Lung microvascular endothelial cell (primary cell): ENCODE results near the gene RAB1B. TPM values are rescaled to one million over a fixed set of nuclear protein-coding genes. Genes with fewer than 3 reads are reported as not detected.
A peak's percentile ranks its signal among the peaks of the same experiment; 100 is the strongest.
"Not testable (repeated sequence)": the region's sequence is repeated elsewhere in the genome, so short reads cannot be mapped to it uniquely, and the experiment has no call there.

Source experiments
- DNase-seq, 2 donors: peaks; one replicate each; pipeline versions ENCODE4 v3.0.0 to v3.0.0-alpha.2; 2010; ENCODE audit warnings: low read depth in 2 of 2
- total RNA-seq: library from RNA; depleted of rRNA; stranded (reverse); fragments of >200 nt; gene quantifications from 2 replicates; pipeline ENCODE4 v1.2.1, GENCODE V29; 2014

Gene RAB1B
- total RNA-seq, 1 donor from 2014 or later, result 64.1 TPM

DNA sequence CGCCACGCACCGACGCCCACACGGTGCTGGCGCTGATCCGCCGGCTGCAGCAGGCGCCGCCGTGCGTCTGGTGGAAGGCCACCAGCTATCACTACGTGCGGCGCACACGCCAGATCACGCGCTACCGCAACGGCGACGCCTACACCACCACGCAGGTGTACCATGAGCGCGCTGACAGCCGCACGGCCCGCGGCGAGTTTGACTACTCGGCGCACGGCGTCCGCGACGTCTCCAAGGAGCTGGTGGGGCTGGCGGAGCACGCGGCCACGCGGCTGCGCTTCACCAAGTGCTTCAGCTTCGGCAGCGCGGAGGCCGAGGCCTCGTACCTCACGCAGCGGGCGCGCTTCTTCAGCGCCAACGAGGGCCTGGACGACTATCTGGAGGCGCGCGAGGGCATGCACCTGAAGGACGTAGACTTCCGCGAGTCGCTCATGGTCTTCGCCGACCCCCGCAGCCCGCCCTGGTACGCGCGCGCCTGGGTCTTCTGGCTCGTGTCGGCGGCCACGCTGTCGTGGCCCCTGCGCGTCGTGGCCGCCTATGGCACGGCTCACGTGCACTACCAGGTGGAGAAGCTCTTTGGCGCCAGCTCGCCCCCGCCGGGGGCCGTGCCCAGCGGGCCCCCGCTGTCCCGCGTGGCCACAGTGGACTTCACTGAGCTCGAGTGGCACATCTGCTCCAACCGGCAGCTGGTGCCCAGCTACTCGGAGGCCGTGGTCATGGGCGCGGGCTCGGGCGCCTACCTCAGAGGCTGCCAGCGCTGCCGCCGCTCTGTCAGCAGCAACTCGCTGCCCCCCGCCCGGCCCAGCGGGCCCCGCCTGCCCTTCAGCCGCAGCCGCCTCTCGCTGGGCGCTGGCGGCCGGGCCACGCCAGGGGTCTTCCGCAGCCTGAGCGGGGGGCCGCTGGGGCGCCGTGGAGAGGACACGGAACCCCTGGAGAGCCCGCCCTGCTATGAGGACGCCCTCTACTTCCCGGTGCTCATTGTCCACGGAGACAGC lies 26.5 kb downstream of the RAB1B start:
- no peak for DNase-seq

DNA sequence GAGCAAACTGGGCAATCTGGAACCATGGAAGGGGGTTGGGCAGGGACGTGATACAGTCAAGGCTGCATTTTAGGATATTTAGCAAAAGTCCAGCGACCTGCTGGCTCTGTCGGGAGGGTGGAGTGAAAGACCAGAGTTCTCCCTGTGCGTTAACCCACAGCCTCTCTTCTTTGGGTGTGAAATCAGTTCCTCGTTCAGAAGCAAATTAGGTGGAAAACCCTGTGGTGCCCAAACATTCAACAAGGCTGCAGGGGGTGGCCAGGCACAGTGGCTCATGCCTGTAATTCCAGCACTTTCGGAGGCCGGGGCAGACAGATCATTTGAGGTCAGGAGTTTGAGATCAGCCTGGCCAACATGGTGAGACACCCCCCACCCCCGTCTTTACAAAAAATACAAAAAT lies 29.2 kb downstream of the RAB1B start:
- no peak for DNase-seq

DNA sequence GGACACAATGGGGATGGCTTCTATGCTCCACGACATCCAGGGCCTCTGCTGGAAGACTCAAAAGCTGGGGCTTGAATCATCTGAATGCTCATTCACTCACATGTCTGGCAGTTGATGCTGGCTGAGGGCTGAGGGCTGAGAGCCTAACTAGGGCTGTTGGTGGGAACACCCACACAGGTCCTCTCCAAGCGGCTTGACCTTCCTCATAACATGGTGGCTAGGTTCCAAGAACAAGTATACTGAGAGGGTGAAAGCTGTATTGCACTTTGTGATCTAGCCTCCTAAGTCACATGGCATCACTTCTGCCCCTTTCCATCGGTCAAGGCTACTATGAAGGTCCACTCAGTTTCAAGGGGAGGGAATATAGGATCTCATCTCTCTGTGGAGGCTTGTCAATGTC lies 30.7 kb downstream of the RAB1B start:
- no peak for DNase-seq

DNA sequence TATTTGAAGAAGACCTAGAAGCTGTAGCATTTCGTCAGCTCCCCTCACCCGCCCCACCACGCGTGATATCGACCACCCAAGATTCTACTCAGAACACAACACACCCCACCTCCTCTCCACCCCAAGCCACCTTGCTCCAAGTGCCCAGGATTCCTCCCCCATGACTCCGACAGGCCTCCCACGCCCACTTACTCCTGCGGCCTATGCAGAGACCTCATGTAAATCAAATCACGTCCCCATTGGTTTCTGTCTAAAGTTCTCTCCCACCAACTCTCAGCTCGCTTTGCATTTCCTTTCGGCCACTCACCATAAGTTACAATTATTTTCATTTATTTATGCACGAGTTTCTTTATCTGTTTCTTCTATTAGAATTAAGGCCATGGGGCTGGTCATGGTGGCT lies 34.2 kb downstream of the RAB1B start:
- DNase-seq, result no peak

DNA sequence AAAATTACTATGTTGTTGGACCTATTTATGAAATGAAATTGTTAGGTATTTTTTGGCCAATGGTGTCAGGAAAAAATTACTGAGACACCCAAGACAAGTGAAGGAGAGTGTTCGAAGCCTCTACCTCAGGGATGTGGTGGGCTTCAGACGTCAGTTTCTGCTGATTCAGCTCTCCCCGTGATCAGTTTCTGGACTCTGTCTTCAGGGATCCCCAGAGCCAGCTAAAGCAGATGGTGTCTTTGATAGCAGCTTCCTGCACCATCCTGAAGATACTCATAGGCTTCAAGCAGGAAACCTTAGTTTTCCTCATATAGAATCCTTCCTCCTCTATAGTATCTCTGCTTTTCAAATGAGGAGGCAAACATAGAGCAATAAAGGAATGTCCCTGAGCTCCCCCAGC lies 41.0 kb downstream of the RAB1B start:
- DNase-seq, result no peak

DNA sequence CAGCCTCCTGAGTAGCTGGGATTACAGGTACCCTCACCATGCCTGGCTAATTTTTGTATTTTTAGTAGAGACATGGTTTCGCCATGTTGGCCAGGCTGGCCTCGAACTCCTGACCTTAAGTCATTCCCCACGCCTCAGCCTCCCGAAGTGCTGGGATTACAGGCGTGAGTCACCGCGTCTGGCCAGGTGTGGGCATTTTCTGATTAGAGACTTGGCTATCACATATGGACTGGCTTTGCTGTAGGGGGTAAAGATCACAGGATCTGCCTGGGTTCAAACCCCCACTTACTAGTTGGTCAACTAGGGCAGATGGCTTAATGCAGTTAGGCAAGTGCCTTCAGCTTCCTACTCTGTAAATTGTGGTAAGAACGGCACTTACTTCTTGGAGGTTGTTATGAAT lies 41.9 kb downstream of the RAB1B start:
- DNase-seq, result no peak

DNA sequence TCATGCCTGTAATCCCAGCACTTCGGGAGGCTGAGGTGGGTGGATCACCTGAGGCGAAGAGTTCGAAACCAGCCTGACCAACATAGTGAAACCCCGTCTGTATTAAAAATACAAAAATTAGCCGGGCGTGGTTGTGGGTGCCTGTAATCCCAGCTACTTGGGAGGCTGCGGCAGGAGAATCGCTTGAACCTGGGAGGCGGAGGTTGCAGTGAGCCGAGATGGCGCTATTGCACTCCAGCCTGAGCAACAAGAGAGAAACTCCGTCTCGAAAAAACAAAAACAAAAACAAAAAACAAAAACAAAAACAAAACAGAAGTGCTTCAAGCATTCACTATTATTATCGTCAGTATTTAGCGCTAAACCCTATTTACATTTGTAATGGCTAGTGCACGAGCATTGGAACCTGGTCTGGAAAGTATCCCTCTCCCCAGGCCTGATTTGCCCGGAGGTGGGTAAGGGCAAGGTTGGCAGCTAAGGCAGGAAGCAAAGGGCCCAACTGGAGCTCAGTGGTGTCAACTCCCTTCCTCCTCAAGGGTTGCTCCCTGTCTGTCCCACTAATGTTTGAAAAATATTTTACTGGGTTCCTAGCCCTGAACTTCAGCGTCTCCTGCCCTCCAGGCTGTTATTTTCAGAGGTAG lies 42.5 kb downstream of the RAB1B start:
- DNase-seq, result not testable (repeated sequence)

DNA sequence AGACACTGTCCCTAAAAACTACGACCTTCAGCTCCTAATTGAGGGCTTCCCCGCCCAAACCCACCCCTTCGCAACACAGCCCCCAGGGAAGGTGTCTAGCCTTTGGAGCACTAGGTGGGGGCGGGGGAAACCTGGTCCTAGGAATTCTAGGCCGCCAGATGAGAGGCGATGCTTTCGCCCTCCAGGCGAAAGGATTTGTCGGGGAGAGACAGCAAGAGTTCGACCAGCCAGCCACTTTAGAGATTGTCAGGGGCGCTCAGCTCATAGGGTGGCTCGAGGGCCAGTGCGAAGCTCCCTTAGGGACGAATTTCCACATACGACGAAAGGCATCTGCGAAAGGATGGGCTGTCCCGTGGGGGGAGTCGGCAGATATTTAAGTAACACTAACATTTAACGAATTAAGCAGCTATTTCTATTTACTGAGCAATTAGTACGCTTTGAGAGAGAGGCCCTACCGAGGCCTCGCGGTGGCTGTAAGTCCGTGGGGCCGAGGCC lies 43.1 kb downstream of the RAB1B start:
- no peak for DNase-seq

DNA sequence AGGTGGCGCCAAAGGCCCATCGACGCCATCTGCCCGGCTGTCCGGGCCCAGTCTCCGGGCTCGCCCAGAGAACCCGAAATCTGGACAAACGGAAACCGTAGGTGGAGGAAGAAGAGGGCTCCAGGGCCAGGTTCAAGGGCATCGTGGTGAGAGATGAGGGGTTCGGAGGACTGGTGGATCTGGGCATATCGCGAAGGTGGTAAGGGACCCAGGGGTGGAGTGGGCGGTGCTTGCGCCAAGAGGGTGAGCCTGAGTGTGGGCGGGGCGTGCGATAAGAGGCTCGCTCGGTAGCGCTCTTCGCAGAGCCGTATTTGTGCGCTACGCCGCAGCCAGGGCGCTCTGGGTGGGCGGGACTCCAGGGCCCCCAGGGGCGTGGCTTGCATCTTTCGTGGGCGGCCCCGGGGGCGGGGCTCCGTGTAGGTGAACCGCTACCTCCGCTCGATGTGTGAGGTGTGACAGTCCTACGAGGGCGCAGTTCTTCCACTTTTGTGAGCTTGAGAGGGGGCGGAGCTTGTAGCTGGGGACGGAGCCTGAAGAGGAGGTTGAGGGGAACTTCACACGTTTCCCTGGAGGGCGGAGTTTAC lies 43.6 kb downstream of the RAB1B start:
- peak; percentile 94 to 95 for DNase-seq

DNA sequence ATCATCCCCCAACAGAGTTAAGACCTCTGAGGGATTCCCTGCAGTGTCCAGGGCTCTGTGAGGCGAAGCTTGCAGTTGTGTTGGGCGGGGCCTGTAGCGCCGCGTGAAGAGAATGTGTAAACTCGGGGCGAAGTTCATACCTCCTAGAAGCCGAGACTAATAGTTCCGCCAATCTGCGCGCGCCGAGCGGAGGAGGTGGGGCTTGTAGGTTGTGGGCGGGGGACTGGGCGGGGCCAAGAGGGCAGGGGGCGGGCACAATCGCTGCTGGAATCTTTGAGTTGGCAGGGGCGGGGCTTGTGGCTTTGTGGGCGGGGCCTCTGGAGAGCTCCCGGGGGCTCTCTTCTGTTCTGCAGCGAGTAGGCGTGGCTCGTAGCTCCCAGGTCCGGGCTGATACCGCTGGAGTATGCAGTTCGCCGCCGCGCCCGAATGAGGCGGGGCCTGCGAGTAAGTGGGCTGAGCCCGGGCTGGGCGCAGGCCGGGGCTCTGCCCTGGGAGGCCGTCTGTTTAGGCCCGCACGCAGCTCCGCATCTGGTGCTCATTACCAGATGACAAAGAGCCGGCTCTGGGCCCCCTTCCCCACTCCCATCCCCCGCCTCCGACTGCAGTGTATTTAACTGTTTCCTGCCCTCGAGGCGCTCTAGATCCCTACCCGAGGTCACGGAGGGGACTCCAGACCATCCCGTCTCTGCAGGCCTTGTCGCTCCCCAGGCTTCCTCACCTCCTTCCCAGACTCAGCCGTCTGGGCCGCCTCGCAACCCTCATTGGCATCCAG lies 44.3 kb downstream of the RAB1B start:
- DNase-seq, result peak; percentile 95 to 98

DNA sequence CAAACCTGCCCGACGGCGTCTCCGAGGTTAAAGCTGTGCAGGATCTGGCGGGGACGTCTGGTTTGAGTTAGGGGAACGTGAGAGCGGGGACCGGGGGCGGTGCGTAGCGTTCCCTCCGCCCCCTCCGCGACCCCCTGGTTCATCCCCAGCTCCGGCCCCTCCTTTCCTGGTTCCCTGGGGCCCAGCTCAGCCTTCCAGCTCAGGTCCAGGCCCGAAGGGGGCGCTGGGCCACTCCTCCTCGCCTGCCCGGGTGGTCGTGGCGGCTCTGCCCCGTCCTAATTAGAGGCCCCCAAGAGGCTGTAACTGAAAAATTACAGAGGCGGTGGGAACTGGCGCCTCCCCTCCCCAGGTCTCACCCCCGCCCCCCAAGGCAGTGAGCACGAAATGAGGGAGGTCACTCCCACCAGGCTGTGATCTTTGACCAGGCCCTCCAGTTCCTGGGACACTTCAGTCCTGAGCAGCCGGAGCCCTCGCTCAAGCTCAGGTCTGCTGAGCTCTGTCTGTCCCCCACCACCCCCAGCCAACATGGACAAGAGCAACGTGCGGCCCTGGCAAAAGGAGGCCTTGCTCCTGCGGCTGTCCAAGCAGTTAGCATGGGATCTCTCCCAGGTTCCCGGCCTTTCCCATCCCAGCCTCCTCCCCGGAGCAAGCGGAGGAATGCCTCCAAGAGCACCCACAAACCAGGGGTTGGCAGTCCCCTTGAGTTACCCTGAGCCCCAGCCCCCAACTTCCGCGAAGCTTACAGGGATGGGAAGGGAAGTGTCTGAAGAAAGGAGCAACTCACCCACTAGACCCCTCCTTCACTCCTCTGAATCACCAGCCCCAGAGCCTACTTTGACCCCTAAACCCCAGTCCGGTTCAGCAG lies 45.1 kb downstream of the RAB1B start:
- DNase-seq, result no peak

DNA sequence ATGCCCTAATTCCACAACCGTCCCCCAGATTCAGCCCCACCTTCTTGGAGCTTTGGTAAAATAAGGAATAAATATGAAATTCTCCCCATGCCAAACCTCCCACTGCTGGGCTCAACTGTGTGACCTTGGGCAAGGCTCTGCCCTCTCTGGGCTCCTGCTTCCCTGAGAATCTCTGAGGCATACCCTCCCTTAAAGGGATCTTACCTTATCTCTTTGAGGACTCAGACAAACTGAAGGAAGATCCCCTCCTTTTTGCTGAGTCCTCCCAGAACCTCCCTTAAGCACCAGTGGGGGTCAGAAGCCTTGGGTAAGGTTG lies 45.7 kb downstream of the RAB1B start:
- DNase-seq, result no peak

DNA sequence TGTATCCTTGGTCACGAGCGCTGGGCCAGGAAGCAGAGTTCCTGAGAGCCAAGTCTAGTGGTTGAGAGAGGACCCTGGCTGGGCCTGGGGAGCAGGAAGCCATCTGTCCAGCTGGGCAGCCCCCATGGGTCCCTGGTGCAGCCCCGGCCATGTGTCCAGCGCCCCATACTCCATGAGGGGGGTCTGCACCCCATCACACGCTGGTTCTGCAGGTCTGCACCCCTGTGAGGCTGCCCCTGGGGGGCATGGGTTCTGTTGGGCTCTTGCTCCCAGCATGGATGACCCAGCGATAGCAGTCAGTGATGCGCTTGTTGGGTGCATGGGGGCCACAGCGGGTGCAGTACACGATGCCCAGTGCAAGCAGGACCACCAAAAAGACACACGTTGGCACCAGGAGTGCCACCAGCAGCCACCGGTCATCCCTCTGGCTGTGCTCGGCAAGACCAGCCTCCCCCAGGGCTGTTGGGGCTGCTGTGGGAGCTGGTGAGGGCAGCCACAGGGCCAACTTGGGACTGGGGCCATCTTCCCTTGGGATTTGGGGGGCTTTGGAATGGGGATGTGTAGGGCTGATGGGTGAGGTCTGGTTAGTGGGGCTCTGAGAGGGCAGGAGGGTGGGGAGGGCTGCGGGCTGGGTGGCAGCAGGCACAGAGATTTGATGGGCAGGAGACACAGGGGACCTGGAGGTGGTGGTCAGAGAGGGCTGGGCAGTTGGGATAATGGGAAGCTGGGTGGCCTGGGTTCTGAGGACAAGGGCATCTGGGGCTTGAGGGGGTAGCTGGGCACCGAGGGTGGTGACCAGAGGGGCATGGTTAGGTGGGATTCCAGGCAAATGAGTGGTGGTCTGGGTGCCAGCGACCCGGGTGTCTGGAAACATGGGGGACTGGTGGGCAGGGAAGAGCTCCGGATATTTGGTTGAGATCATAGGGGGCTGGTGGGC lies 46.4 kb downstream of the RAB1B start:
- DNase-seq, result no peak

DNA sequence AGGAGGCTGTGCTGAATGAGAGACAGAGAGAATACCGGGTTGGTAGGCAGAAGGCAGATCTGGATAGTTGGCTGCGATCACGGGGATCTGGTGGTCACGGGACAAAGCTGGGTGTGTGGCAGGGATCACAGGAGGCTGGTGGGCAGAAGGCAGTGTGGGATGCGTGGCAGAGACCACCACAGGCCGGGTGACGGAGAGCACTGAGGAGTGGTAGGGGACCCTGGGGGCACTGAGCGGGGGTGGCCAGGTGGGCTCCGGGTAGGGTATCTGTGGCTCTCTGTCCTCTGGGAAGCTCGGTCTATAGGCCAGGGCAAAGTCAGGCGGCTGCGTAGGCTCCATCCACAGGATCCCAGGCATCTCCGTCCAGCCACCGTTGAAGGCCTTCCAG lies 47.1 kb downstream of the RAB1B start:
- DNase-seq, result no peak

DNA sequence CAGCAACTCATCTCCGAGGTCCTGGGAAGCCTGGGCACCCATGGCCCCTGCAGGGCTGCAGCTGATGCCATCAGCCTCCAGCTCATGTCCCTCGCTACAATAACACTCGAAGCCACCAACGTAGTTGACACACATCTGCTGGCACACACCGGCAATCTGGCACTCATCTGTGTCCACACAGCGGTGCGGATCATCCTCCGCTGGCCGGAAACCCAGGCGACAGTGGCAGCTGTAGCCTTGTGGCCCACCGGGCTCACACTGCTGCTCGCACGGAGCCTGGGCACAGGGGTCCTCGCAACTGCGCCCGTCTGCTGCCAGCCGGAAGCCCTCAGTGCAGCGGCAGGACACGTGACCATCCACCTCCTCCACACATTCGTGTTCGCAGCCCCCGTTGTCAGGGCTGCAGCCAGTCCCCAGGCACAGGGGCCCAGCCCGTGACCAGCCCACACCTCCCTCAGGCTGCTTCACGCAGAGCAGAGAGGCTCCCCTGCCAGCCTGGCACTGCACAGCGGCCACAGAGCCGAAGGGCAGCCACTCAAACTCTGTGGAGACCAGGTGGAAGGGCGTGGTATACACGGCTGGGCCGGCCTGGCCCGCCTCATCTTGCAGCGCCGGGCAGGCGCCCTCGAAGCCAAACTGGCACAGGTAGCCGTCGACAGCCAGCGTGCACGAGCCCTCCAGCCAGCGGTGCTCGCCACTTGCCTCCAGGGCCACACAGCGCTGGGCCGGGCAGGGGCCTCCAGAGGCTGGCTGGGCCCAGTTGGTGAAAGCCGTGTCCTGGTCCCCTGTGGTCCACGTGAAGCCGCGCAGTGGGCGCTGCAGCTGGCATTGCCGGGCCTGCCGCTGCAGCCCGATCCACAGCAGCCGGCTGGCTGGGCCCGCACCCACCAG lies 47.7 kb downstream of the RAB1B start:
- no peak for DNase-seq

DNA sequence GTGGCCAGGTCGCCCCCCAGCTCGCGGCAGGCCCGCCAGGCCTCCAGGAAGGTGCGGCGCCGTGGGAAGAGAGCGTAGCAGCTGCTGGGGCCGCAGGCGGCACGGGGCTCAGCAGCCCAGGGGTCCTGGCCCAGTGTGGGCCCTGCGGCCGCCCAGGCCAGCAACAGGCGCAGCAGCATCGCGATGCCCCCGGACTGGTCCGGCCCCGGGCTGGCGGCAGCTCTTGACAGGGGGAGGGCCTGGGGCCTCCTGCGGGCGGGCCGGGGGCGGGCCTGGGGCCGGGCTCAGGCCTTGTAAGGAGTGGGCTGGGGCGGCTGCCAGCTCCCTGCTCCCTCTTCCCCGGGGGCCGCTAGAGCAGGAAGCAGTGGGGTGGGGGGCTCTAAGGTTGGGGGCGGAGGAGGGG lies 48.4 kb downstream of the RAB1B start, which contains the start of gene CD248:
CD248 (minus strand) TSS at position 196 of the 403 bp plus-strand sequence; CDS start at position 179, 17 bp downstream.
- DNase-seq, result peak; percentile 23 to 30

DNA sequence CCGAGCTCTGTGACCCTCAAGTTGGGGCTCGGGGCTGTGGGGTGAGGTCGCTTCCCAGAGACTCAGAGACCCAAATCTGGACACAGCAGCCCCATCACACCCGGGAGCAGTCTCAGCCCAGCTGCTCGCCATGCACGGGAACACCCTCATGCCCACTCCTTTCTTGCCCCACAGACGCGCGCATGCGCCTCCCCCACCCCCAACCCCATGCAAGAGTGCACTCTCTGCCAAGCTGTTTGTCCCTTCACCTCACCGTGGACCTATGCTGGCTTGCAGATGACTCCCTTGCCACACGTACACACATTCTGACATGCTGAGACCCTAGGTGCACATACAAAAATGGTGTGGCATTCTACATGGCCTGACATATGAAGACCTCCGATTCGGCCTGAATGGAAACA lies 48.9 kb downstream of the RAB1B start:
- peak in 1 of 2 donors; percentile 22 for DNase-seq
